HG03108 (cell line): ENCODE measurements around the gene COA1.
"Not testable (repeated sequence)": the region's sequence is repeated elsewhere in the genome, so short reads cannot be mapped to it uniquely, and the experiment has no call there.

Source experiments
- ATAC-seq: cut with Tn5 transposase; IDR thresholded peaks from one replicate; pipeline ENCODE4 v1.9.1; 2021; ENCODE audit warnings: moderate library complexity; ENCODE audit not compliant: unreplicated experiment

Gene COA1

GRCh38 chr7:43602256-43602655, 127.1 kb downstream of the COA1 start:
- no peak for ATAC-seq

- ATAC-seq = no peak
Measured at GRCh38 chr7:43600056-43600455, 129.3 kb downstream of the COA1 start.

- not testable (repeated sequence) for ATAC-seq
Measured at GRCh38 chr7:43596426-43596825, 132.9 kb downstream of the COA1 start.

GRCh38 chr7:43594020-43594419, 135.3 kb downstream of the COA1 start:
- ATAC-seq = no peak

- ATAC-seq = no peak
Measured at GRCh38 chr7:43593010-43593409, 136.3 kb downstream of the COA1 start.

- ATAC-seq = no peak
Measured at GRCh38 chr7:43592326-43592725, 137.0 kb downstream of the COA1 start.

- peak; percentile 29 for ATAC-seq
Measured at GRCh38 chr7:43591558-43592180, 137.7 kb downstream of the COA1 start.

- ATAC-seq = peak; percentile 60
Measured at GRCh38 chr7:43590862-43591557, 138.3 kb downstream of the COA1 start.

GRCh38 chr7:43589728-43590127, 139.6 kb downstream of the COA1 start:
- ATAC-seq = no peak
